HTR-8/SVneo (cell line): ENCODE data around the gene TM6SF1.
"Not testable (repeated sequence)": the region's sequence is repeated elsewhere in the genome, so short reads cannot be mapped to it uniquely, and the experiment has no call there.

Source experiments
- DNase-seq: peaks from one replicate; pipeline ENCODE4 v3.0.0; 2011; ENCODE audit warnings: low spot score, mixed read lengths; ENCODE audit not compliant: insufficient read length
- FAIRE-seq: peaks from 2 replicates; lab custom pipeline; 2011; peaks lifted over from hg19 to GRCh38; lab: Jason Lieb, UNC

The TM6SF1 gene

GRCh38 chr15:83164771-83165404 lies 57.4 kb downstream of the TM6SF1 start:
- DNase-seq (no peak), FAIRE-seq (no peak)

DNA sequence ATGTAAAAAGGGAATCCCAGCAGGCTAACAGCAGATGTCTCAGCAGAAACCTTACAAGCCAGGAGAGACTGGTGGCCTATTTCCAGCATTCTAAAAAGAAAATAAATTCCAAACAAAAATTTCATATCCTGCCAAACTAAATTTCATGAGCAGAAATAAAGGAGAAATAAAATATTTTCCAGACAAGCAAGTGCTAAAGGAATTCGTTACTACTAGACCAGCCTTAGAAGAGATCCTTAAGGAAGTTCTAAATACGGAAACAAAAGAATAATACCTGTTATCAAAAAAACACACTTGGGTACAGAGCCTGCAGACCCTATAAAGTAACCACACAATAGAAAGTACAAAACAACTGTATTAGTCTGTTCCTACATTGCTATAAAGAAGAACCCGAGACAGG lies 58.8 kb downstream of the TM6SF1 start:
- FAIRE-seq (no peak), DNase-seq (no peak)

GRCh38 chr15:83166830-83167229 lies 59.4 kb downstream of the TM6SF1 start:
- no peak for DNase-seq
- FAIRE-seq = no peak

DNA sequence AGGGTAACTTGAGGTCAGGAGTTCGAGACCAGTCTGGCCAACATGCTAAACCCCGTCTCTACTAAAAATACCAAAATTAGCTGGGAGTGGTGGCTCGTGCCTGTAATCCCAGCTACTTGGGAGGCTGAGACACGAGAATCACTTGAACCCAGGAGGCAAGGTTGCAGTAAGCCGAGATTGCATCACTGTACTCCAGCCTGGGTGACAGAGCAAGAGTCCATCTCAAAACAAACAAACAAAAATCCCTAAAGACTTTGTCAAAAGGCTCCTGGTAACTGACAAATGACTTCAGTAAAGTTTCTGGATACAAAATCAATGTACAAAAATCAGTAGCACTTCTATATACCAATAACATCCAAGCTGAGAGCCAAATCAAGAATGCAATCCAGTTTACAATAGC lies 62.1 kb downstream of the TM6SF1 start:
- not testable (repeated sequence) for DNase-seq, FAIRE-seq

DNA sequence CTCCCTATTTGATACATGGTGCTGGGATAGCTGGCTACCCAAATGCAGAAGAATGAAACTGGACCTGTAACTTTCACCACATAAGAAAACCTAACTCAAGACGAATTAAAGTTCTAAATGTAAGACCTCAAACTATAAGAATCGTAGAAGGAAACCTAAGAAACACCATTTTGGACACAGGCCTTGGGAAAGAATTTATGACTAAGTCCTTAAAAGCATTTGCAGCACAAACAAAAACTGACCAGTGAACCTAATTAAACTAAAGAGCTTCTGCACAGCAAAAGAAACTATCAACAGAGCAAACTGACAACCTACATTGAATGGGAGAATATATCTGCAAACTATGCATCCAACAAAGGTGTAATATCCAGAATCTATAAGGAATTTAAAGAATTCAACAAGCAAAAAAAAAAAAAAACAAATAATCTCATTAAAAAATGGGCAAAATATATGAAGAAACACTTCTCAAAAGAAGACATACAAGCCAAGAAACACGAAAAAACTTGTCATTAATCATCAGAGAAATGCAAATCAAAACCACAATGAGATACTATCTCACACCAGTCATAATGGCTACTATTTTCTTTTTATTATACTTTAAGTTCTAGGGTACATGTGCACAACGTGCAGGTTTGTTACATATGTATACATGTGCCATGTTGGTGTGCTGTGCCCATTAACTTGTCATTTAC lies 63.2 kb downstream of the TM6SF1 start:
- DNase-seq = no peak
- FAIRE-seq = no peak

- no peak for FAIRE-seq
Observed at GRCh38 chr15:83174891-83175290, 67.4 kb downstream of the TM6SF1 start.

GRCh38 chr15:83178390-83178789 lies 70.9 kb downstream of the TM6SF1 start:
- FAIRE-seq = no peak

More at GRCh38 chr15:83174891-83175290, 67.4 kb downstream of the TM6SF1 start:
- no peak for DNase-seq

GRCh38 chr15:83178869-83179325 lies 71.5 kb downstream of the TM6SF1 start:
- DNase-seq = no peak
- FAIRE-seq = peak; percentile 66

More at GRCh38 chr15:83178390-83178789, 70.9 kb downstream of the TM6SF1 start:
- DNase-seq = no peak

DNA sequence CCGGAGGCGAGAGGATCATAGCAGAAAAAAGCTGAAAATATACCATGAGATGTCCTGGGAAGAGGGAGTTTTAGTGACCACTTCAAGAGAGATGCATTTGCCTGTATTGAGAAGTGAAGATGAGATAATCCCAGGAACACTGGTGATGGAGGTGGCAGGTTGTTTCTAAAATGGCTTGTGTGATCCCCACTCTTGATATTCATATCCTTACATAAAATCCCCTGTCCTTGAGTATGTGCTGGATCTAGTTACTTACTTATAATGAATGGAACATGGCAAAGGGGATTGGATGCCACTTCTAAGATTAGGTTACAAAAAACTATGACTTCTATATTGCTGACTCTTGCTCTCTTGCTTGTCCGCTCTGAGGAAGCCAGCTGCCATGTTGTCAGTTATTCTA lies 78.1 kb downstream of the TM6SF1 start:
- FAIRE-seq (no peak), DNase-seq (no peak)
